Suprapubic skin (tissue), 4 donors: Measurements from ENCODE around the gene DDX28.

Experiments used
- CTCF ChIP-seq, 2 donors: fragments of 200-600 bp in 1 of 2; fragments of 450-650 bp in 1 of 2; sonication (generic) in 1 of 2; IDR thresholded peaks; one replicate each; pipeline ENCODE4 v1.5.1; 2016 to 2019; ENCODE audit warnings: antibody characterized with exemption in 2 of 2, mild to moderate bottlenecking in 1 of 2, moderate library complexity in 1 of 2
- POLR2A ChIP-seq, 2 donors: fragments of 450-650 bp; IDR thresholded peaks; one replicate each; pipeline ENCODE4 v1.6.1; 2017; ENCODE audit warnings: antibody characterized with exemption in 2 of 2, mild to moderate bottlenecking in 2 of 2, moderate library complexity in 2 of 2
- POLR2AphosphoS5 ChIP-seq, 3 donors: sonication (generic); formaldehyde crosslinking; IDR thresholded peaks; one replicate each; pipeline ENCODE4 v1.6.1; 2017; ENCODE audit warnings: antibody characterized with exemption in 3 of 3

- TF ChIP-seq POLR2A (IDR thresholded peaks at IDR 0.05) (no peak), CTCF (IDR thresholded peaks at IDR 0.05) (no peak), POLR2AphosphoS5 (IDR thresholded peaks at IDR 0.05) (no peak)
These were observed 23.1 kb upstream of the DDX28 start for GRCh38 chr16:68046106-68046505.
